Esophagus (tissue), 2 donors: Measurements from ENCODE around the gene SHC1. TPM values are rescaled to one million over a fixed set of nuclear protein-coding genes. Genes with fewer than 3 reads are reported as not detected.
A peak's percentile ranks its signal among the peaks of the same experiment; 100 is the strongest.

ENCODE experiments used
- H3K27ac ChIP-seq, 2 donors: one replicate each; pipeline ENCODE4 v1.5.1; 2013; ENCODE audit warnings: low read depth in 2 of 2, mild to moderate bottlenecking in 2 of 2, inconsistent platforms in 1 of 2, low read length in 1 of 2, moderate library complexity in 1 of 2
- H3K27me3 ChIP-seq, 2 donors: one replicate each; pipeline ENCODE4 v1.6.1; 2013; ENCODE audit warnings: low read length in 2 of 2, control low read depth in 1 of 2, mild to moderate bottlenecking in 1 of 2; ENCODE audit not compliant: insufficient read depth in 2 of 2, control insufficient read depth in 1 of 2
- H3K36me3 ChIP-seq, 2 donors: one replicate each; pipeline ENCODE4 v1.6.1; 2013; ENCODE audit warnings: low read length in 1 of 2; ENCODE audit not compliant: control insufficient read depth in 2 of 2, insufficient read depth in 2 of 2
- H3K4me1 ChIP-seq, 2 donors: one replicate each; pipeline ENCODE4 v1.6.1; 2013; ENCODE audit warnings: low read length in 1 of 2; ENCODE audit not compliant: control insufficient read depth in 2 of 2, insufficient read depth in 2 of 2
- H3K4me3 ChIP-seq, 2 donors: one replicate each; pipeline ENCODE4 v1.5.1; 2013; ENCODE audit warnings: low read length in 2 of 2, mild to moderate bottlenecking in 2 of 2, low read depth in 1 of 2, moderate library complexity in 1 of 2
- H3K9me3 ChIP-seq, 2 donors: one replicate each; pipeline ENCODE4 v1.6.1; 2013; ENCODE audit warnings: mild to moderate bottlenecking in 2 of 2, low read depth in 1 of 2, low read length in 1 of 2, moderate library complexity in 1 of 2; ENCODE audit not compliant: control insufficient read depth in 2 of 2, insufficient read depth in 1 of 2
- WGBS, 2 donors: extraction: QIAGEN DNeasy Blood & Tissue Kit; methylation state at CpG; one replicate each; pipeline ENCODE4 v1.1.7; 2013; 5-methylcytosine and 5-hydroxymethylcytosine counted together
- polyA plus RNA-seq, 2 donors: library from polyadenylated mRNA; stranded (reverse); fragments of 200-250 nt; gene quantifications; one replicate each; pipeline ENCODE4 v1.2.3, GENCODE V29; 2013
- donor health status: healthy with polysubstance abuse.
- donor health status: Bipolar disorder and iron deficiency.

Gene SHC1
- polyA plus RNA-seq, 2 donors, result 28.8 to 38.8 TPM

DNA sequence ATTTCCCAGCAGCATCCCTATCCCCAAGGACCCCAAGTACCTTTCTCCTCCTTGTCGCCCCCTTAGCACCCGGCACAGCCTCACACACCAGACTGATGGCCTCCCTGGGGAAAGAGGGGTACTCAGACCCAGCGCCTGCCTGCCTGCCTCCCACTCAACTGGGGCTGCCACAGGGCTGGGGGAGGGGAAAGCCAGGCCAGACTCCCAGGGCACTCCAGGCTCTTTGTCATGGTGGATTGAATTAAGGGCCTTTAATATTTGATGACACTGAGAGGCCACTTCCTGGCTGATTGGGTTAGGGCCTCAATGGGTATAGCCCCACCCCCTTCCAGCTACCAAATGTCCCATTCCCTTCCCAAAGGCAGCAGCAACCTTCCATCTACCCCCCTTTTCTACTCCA, 1.8 kb downstream of the SHC1 start:
- Histone ChIP-seq H3K4me3 (no peak overlapping the region), H3K27ac (peak overlapping the region; percentile 31 to 99), H3K4me1 (peaks cover 15 to 29% of the 10 kb centered on the region in 2 donors), H3K36me3 (peaks cover 20 to 30% of the 10 kb centered on the region in 2 donors), H3K9me3 (no peaks in the 10 kb centered on the region), H3K27me3 (no peaks in the 10 kb centered on the region)
- whole genome bisulfite sequencing, 2 donors, result 81 to 87% methylated on average over 2 to 3 of the region's 3 CpGs

DNA sequence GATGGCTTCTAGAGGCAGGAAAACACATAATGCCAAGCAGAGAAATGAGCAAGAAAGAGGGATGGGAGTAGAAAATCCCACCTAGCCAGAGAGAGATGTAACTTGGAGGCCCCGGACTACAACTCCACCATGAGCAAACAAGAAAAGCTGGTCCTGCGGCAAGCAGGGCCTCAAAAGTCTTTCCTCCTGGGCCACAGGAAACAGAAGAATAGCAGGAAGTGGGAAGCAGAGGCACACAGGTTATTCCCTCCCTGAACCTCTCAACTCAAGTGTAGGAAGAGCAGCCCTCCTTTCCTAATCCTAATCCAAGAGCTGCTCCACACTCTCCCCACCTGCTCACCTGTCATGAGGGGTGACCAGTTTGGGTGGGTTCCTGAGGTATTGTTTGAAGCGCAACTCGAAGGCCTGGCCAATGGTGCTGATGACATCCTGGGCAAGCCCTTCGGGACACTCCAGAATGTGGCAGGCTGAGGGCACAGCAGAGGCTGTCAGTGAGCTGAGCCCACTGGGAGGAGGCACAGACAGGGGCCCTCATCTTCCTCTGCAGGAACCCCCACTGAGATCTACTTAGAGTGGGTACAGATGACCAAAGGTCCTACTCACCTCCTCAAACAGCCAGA, 3.1 kb downstream of the SHC1 start:
- Histone ChIP-seq H3K27me3 (no peaks in the 10 kb centered on the region), H3K36me3 (peaks cover 20 to 38% of the 10 kb centered on the region in 2 donors), H3K27ac (peak overlapping the region; percentile 30 to 76), H3K4me3 (no peak overlapping the region), H3K9me3 (no peaks in the 10 kb centered on the region), H3K4me1 (peaks cover 19 to 28% of the 10 kb centered on the region in 2 donors)
- 66 to 79% methylated on average over 5 of the region's 5 CpGs for WGBS, 2 donors

DNA sequence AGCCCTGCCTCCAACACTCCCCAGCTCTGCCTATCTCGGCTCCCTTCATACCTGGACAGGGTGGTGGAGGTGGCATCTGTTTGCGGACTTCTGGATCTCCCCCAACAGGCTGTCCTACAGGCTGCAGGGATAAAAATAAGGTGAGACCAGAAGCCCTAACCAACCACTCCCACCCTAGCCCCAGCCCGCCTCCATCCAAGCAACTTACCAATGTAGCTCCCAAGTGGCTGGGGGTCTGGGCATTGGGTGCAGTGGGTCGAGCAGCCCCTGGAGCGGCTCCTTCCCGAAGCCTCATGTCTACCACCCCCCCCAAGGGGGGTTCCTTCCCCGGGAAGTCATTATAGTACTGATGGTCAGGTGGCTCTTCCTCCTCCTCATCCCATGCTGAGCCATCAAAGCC, 4.4 kb downstream of the SHC1 start:
- Histone ChIP-seq H3K27me3 (no peaks in the 10 kb centered on the region), H3K4me3 (no peak overlapping the region), H3K36me3 (peaks cover 20 to 38% of the 10 kb centered on the region in 2 donors), H3K4me1 (peaks cover 18 to 22% of the 10 kb centered on the region in 2 donors), H3K27ac (no peak overlapping the region), H3K9me3 (no peaks in the 10 kb centered on the region)
- 86 to 89% methylated on average over 7 of the region's 7 CpGs for WGBS, 2 donors

DNA sequence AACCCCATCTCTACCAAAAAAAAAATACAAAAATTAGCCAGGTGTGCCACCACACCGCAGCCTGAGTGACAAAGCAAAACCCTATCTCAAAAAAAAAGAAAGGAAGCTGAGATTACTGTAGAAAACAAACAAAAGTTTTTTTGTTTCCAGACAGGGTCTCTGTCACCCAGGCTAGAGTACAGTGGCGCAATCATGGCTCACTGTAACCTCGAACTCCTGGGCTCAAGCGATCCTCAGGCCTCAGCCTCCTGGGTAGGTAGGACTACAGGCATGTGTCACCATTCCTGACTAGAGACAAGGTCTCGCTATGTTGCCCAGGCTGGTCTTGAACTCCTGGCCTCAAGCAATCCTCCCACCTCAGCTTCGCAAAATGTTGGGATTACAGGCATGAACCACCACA, 6.2 kb downstream of the SHC1 start:
- 89 to 93% methylated on average over 6 of the region's 6 CpGs for WGBS, 2 donors
- no peaks in the 10 kb centered on the region for H3K9me3 ChIP-seq
- no peaks in the 10 kb centered on the region for H3K27me3 ChIP-seq
- peaks cover 21 to 42% of the 10 kb centered on the region in 2 donors for H3K36me3 ChIP-seq
- no peak overlapping the region for H3K27ac ChIP-seq
- H3K4me3 ChIP-seq, result no peak overlapping the region
- H3K4me1 ChIP-seq, result peaks cover 4 to 7% of the 10 kb centered on the region in 2 donors

DNA sequence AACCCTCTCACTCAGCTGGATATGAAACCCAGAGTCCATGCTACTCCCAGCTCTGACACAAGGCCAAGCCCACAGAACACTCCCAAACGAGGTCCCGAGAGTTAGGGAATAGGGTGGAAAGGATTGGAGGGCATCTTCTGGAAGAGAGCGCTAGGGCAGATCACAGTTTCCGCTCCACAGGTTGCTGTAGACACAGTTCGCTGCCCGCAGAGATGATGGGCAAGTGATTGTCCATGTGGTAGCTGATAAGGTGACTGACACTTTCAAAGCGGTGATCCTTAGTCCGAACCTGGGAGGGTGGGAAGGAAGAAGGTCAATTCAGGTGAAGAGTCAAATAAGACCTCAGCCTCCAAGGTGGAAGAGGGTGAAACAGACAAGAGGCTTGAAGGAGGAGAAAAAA, 6.9 kb downstream of the SHC1 start:
- 77 to 79% methylated on average over 8 of the region's 8 CpGs for WGBS, 2 donors
- Histone ChIP-seq H3K9me3 (no peaks in the 10 kb centered on the region), H3K4me3 (no peak overlapping the region), H3K4me1 (peaks cover 2 to 4% of the 10 kb centered on the region in 2 donors), H3K27ac (peak overlapping the region in 1 of 2 donors; percentile 29), H3K36me3 (peaks cover 22 to 48% of the 10 kb centered on the region in 2 donors), H3K27me3 (no peaks in the 10 kb centered on the region)

DNA sequence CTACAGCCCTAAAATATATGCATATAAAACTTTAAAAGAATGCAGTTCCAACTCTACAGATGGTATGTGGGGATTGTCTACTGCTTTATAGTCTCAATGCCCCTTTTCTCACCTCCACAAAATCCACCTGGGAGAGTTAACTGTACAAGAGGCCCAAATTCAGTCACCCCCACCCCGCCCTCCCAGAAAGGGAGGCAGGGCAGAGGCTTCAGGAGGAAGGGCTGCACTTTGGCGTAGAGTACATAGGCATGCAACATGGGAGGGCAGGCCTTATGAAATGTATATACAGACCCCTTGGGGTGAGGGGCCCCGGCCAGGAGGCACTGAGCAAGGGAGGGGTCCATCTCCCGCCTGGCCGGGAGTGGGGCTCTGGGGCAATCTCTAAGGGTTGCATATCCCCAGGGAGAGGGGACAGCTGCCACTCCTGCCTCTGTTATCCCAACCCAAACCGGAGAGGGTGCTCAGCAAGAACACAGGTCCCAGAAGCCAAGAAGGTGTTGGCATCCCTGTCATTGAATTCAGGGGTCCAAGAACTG, 7.7 kb downstream of the SHC1 start:
- Histone ChIP-seq H3K27me3 (no peaks in the 10 kb centered on the region), H3K27ac (peak overlapping the region in 1 of 2 donors; percentile 61), H3K4me3 (peak overlapping the region in 1 of 2 donors; percentile 95), H3K9me3 (no peaks in the 10 kb centered on the region), H3K36me3 (peaks cover 19 to 43% of the 10 kb centered on the region in 2 donors), H3K4me1 (peaks cover 2 to 4% of the 10 kb centered on the region in 2 donors)
- WGBS, 2 donors, result 51 to 63% methylated on average over 6 of the region's 6 CpGs

DNA sequence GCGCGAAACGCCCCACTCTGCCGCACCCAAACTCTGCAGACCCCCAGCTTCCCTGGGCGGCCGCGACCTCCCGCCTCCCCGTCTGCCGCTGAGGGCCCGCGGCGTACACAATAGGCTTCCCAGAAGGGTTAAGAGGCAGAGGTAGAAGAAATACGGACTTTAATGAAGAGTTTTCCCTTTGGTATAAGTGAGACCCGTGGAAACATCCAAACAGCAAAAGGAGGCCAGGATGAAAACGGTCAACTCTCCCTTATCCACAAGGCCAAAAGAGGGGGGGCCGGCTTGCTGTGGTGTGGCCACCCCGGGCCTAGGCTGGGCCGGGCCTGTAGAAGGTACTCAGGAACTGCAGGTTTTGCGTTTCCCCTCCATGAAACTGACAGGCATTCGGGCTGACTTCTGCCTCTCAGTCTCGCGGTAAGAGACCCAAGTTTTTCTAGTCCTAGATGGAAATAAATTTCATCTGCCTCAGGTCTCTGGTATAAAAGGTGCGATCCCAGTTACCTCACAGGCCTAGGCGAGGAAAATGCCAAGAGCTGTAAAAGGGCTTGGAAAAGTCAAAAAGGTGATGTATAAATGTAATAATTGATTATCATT, 8.3 kb downstream of the SHC1 start:
- peak overlapping the region; percentile 95 to 99 for H3K27ac ChIP-seq

DNA sequence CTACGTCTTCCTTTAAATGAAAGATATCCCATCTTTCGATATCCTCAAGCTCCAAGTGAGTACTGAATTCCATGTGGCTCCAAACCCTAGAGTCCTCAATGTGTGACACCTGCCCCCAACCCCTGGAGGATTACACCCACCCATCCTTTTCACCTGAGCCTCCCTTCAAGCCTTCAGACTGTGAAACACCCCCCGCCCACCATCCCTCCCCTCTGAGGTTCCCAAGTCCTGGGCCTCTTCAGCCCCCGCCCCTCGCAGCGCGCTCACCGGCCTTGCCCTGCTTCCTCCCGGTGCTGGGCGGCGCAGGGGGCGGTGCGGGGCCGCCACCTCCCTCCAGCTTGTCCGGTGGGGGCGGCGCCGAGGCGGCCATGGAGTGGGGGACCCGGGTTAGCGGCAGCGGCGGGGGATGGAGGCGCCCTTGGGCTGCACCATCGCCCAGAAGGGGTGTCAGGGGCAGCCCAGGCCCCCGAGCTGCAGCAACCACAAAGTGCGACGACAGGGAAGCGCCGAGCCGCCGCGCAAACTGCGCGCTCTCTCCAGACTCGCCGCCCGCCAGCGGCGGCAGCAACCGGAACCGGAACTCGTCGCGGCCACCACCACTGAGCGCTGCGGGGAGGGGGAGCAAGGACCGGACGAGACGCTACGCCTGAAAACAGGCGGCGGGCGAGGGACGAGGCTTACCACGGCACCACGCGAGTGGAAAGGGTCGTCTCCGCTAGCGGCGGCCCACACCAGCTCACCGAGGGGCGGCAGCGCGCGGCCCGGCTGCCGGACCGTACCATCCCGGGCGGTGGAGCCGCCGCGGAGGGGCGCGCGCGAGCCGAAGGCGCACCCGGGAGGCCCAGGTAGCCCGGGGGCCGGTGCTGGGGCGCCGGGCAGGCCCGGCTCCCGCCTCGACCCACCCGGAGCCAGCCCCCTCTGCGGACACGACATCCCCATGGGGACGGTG, 9.1 kb downstream of the SHC1 start, which contains the start of gene PYGO2:
Gene PYGO2 (minus strand): TSS at position 576 of the 949 bp plus-strand sequence. CDS start 206 bp downstream, at position 370.
- H3K4me3 ChIP-seq, result peak within 1 kb of the TSS; percentile 89 to 95
- H3K9me3 ChIP-seq, result no peaks in the 10 kb centered on the region
- H3K27ac ChIP-seq, result peak within 1 kb of the TSS; percentile 95 to 99
- no peaks in the 10 kb centered on the region for H3K27me3 ChIP-seq
- 0 to 1% methylated on average over 54 to 93 of the region's 93 CpGs for WGBS, 2 donors
- peaks cover 13 to 38% of the 10 kb centered on the region in 2 donors for H3K36me3 ChIP-seq
- H3K4me1 ChIP-seq, result peaks cover 6 to 9% of the 10 kb centered on the region in 2 donors

More for the DNA sequence above, 8.3 kb downstream of the SHC1 start:
- Histone ChIP-seq H3K9me3 (no peaks in the 10 kb centered on the region), H3K4me1 (peaks cover 3 to 6% of the 10 kb centered on the region in 2 donors), H3K36me3 (peaks cover 13 to 39% of the 10 kb centered on the region in 2 donors), H3K27me3 (no peaks in the 10 kb centered on the region), H3K4me3 (peak overlapping the region; percentile 89 to 95)
- WGBS, 2 donors, result 2 to 3% methylated on average over 21 to 25 of the region's 25 CpGs
